Muscle layer of colon (tissue), 2 donors: ENCODE measurements around the gene PLA2G2A.
"Not testable (repeated sequence)": the region's sequence is repeated elsewhere in the genome, so short reads cannot be mapped to it uniquely, and the experiment has no call there.

Source experiments
- H3K27ac ChIP-seq: one replicate; pipeline ENCODE4 v1.7.0; 2013; ENCODE audit warnings: low read depth, mild to moderate bottlenecking, low read length, moderate library complexity
- H3K27me3 ChIP-seq, 2 donors: one replicate each; pipeline ENCODE4 v1.7.0; 2013; ENCODE audit warnings: low read length in 2 of 2, mild to moderate bottlenecking in 2 of 2; ENCODE audit not compliant: insufficient read depth in 2 of 2, control insufficient read depth in 1 of 2
- H3K36me3 ChIP-seq: one replicate; pipeline ENCODE4 v1.7.0; 2013; ENCODE audit warnings: mild to moderate bottlenecking, low read length; ENCODE audit not compliant: insufficient read depth
- H3K4me1 ChIP-seq: one replicate; pipeline ENCODE4 v1.7.0; 2013; ENCODE audit warnings: mild to moderate bottlenecking, low read length; ENCODE audit not compliant: insufficient read depth
- H3K4me3 ChIP-seq, 2 donors: one replicate each; pipeline ENCODE4 v1.7.0; 2013; ENCODE audit warnings: low read length in 2 of 2, low read depth in 1 of 2, mild to moderate bottlenecking in 1 of 2, moderate library complexity in 1 of 2
- H3K9ac ChIP-seq: one replicate; pipeline ENCODE4 v1.7.0; 2013; ENCODE audit warnings: low read length
- H3K9me3 ChIP-seq: one replicate; pipeline ENCODE4 v1.7.0; 2013; ENCODE audit warnings: mild to moderate bottlenecking, low read length
- donor health status: abdominal sarcoma.
- donor health status: Adenocarcinoma of cecum.

The PLA2G2A gene

DNA sequence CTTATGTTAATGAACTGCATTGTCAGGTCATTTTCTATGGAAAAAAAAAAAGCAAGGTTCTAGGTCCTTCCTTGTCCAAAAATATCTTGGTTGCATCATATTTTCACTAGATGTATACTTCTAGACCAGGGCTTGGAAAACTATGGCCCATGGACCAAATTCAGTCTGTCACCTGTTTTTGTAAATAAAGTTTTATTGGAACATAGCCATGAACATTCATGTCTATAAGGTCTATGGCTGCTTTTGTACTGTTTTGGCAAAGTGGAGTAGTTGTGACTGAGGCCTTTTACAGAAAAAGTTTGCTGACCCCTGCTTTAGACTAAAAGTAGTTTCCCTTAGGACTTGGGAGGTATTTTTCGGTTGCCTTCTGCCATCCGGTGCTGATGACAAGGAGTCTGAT is 36.8 kb downstream of the PLA2G2A start:
- Histone ChIP-seq H3K36me3 (no peaks in the 10 kb centered on the region), H3K4me1 (no peaks in the 10 kb centered on the region), H3K9me3 (no peaks in the 10 kb centered on the region), H3K4me3 (no peak overlapping the region), H3K27me3 (no peaks in the 10 kb centered on the region), H3K27ac (no peak overlapping the region), H3K9ac (no peak overlapping the region)

DNA sequence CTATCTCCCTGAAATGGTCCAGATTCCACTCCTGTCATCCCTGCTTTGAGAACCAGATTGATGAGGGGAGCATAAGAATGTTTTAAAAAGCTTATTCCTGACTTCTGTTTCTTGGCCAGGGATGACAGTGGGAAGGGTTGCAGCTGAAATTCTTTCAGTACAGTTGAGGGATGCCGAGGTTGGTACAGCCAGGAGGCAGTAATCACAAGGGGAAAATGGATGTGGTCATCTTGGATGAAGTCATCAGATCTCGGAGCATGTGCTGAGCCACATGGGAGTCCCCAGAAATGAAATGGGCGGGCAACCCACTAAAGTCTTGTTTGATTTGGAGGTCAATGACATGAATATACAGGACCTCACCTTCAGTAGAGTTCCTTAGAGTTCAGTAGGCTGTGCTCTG is 37.3 kb downstream of the PLA2G2A start:
- no peaks in the 10 kb centered on the region for H3K4me1 ChIP-seq
- no peaks in the 10 kb centered on the region for H3K36me3 ChIP-seq
- no peaks in the 10 kb centered on the region for H3K9me3 ChIP-seq
- no peak overlapping the region for H3K9ac ChIP-seq
- no peaks in the 10 kb centered on the region for H3K27me3 ChIP-seq
- no peak overlapping the region for H3K27ac ChIP-seq
- no peak overlapping the region for H3K4me3 ChIP-seq

DNA sequence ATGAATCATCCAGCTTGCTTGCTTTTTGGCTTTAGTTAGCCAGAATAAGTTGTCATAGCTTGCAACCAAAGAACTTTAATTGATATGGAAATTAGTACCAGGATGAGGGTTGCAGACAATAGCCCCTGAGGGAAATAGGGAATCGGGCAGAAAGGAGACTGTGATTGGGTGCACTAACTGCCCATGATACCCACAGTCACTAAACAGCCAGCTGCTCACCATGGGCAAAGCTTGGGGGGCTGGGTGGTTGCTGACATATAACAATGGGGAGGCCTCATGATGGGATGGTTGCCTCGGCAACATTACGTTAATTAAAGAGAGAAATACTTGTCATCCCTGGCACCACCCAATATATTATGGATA is 38.2 kb downstream of the PLA2G2A start:
- Histone ChIP-seq H3K4me1 (no peaks in the 10 kb centered on the region), H3K4me3 (no peak overlapping the region), H3K9ac (no peak overlapping the region), H3K27ac (no peak overlapping the region), H3K27me3 (no peaks in the 10 kb centered on the region), H3K36me3 (no peaks in the 10 kb centered on the region), H3K9me3 (no peaks in the 10 kb centered on the region)

DNA sequence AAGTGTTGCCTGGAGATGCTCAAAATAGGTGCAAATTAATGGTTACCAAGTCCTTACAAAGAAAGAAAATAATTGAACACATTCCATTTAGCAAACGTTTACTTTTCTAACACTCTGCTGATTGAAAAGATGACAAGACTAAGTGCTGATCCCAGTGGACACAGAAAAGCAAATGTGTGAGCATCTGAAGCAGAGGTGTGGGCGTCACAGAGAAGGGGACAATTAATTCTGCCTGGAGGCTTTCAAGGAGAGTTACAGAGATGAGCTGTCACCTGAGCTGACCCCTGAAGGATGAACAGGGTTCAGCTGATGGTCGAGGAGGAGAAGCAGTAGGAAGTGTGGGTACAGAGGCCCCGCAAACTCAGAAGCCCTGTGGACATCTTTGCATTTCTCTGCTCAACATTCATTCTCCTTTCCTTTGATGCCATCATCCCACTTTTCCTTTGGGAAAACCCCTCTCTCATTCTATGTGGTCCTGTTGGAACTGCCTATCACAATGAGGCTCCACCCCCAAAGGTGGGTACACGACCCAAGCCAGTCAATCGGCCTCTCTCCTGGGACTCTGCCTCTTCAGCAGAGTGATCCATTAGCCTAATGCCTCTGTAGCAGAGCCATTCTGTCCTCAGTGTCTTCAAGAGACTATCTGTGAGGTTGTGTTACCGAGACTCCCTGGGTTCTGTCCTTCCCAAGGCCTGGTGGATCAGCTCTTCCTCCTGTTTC is 38.8 kb downstream of the PLA2G2A start:
- Histone ChIP-seq H3K9ac (no peak overlapping the region), H3K4me3 (no peak overlapping the region), H3K27ac (no peak overlapping the region), H3K36me3 (no peaks in the 10 kb centered on the region), H3K27me3 (no peaks in the 10 kb centered on the region), H3K9me3 (no peaks in the 10 kb centered on the region), H3K4me1 (no peaks in the 10 kb centered on the region)

DNA sequence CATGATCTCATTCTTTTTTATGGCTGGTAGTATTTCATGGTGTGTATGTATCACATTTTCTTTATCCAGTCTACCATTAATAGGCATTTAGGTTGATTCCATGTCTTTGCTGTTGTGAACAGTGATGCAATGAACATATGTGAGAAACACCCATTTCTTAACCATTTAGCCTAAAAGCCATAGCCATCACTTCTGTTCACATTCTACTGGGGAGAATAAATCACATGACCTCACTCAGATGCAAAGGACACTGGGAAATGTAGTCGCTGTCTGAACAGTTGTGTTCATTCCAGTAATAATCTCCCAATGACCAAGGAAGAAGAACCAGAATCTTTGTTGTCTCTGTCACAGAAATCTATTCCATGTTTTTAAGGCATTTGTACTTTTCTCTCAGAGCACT is 40.9 kb downstream of the PLA2G2A start:
- no peak overlapping the region for H3K27ac ChIP-seq

DNA sequence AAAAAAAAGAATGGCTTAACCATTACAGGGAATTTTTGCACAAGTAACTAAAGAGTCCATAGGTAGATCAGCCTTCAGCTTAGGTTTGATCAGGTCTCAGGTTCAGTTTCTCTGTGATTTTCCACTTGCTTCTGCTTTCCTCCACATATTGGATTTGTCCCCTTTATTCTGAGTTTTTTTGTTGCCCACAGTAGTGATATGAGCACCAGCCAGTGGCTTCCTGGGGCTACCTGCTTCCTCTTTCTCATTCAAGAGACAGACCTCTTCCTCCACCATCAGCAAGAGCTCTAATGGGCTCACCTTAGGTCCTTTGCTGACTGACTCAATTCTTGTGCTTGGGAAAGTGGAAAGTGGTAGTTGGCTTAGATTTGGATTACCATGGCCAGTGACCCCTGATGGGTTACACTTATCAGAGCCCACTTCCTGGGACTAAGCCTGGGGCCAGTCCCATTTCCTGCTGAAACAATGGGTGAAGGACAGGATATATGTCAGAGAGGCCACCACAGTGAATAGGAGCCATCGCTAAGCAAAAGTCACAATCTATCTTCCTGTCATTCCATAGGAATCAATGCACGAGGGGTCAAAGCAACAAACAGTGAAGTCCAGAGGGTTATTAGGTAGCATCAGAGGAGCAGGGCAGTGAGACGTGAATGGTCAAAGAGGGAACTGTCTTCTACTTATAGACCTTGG is 43.2 kb downstream of the PLA2G2A start:
- Histone ChIP-seq H3K9me3 (no peaks in the 10 kb centered on the region), H3K9ac (no peak overlapping the region), H3K27me3 (no peaks in the 10 kb centered on the region), H3K36me3 (no peaks in the 10 kb centered on the region), H3K27ac (no peak overlapping the region), H3K4me1 (no peaks in the 10 kb centered on the region), H3K4me3 (no peak overlapping the region)

More for the DNA sequence above, 40.9 kb downstream of the PLA2G2A start:
- H3K4me1 ChIP-seq: no peaks in the 10 kb centered on the region
- H3K4me3 ChIP-seq: no peak overlapping the region
- H3K9ac ChIP-seq: no peak overlapping the region
- no peaks in the 10 kb centered on the region for H3K9me3 ChIP-seq
- no peaks in the 10 kb centered on the region for H3K27me3 ChIP-seq
- no peaks in the 10 kb centered on the region for H3K36me3 ChIP-seq

DNA sequence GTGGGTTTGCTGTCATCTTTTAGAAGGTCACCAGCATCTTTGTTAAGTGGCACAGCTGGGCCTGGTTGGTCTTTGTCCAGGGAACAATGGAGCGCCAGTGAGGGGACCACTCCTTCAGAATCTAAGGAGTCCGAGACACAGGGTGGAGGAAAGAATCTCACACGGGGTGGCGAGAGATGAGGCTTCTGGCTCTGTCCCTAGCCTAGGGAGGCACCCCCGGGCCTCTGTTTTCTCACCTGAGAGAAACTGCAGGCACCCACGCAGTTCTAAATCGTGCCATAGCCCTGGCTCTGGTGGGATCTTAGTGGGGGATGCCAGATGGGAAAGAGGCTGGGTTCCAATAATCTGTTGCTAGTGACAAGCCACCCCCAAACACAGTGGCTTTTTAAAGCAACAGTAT is 45.1 kb downstream of the PLA2G2A start:
- H3K9ac ChIP-seq: no peak overlapping the region
- no peak overlapping the region for H3K4me3 ChIP-seq
- H3K27me3 ChIP-seq: no peaks in the 10 kb centered on the region
- H3K36me3 ChIP-seq: no peaks in the 10 kb centered on the region
- no peak overlapping the region for H3K27ac ChIP-seq
- no peaks in the 10 kb centered on the region for H3K9me3 ChIP-seq
- no peaks in the 10 kb centered on the region for H3K4me1 ChIP-seq

DNA sequence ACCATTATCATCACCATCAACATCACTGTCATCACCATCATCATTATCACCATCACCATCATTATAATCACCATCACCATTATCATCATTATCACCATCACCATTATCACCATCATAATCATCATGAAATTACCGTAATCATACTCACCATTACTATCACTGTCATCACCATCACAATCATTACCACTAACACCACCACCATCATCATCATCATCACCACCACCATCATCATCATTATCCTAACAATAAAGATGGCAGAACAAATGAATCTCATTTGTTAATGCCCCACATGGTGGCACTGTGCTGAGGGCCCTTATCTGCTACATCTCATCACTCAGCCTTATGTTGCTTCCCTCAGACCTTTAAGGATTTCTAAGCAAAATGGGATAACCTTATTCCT is 46.6 kb downstream of the PLA2G2A start:
- Histone ChIP-seq H3K36me3 (no peaks in the 10 kb centered on the region), H3K9ac (no peak overlapping the region), H3K27ac (no peak overlapping the region), H3K4me1 (no peaks in the 10 kb centered on the region), H3K9me3 (no peaks in the 10 kb centered on the region), H3K4me3 (no peak overlapping the region), H3K27me3 (no peaks in the 10 kb centered on the region)

DNA sequence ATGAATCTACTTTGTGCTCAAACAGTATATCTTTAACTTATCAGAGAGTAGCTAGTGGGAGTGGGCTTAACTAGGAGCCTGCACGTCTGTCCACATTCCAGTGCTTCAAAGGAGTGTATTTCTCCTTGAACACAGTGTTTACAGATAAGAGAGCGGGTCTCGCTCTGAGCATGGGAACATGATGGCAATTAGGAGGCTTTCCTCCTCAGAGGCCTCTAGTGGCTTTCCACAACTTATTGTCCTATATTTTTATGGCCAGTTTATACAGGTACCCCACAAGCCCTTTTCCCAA is 52.3 kb downstream of the PLA2G2A start:
- not testable (repeated sequence) for H3K27ac ChIP-seq, H3K9me3 ChIP-seq, H3K4me1 ChIP-seq, H3K4me3 ChIP-seq, H3K36me3 ChIP-seq, H3K9ac ChIP-seq, H3K27me3 ChIP-seq

DNA sequence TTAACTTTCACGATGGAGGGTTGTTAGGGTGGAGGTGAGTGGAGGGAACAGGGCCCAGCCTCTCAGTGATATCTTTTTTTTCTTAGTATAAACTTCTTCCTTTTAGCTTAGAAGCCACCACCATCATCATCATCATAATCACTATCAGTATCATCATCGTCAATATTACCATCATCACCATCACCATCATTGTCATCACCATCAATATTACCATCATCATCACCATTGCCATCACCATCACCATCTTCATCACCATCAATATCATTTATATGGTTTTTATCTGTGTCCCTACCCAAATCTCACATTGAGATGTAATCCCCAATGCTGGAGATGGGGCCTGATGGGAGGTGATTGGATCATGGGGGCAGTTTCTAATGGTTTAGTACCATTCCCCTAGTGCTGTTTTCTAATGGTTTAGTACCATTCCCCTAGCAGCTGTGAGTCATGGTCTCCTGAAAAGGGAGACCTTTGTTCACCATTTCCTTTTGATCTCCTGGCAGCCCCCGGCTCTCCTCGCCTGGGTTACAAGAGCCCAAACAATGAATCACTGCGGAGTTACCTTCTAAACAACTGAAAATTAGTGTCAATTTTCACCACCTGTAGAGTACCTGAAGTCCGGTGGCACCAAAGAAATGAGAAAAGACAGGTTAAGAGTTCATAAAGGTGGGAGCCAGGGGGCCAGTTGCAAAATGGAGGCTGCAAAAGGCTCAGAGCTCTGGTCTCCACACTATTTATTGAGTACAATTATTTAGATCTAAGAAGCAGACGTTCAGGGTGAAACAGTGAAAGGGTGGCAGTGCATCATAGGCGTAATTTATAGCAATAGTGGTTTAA is 52.9 kb downstream of the PLA2G2A start:
- Histone ChIP-seq H3K27me3 (no peaks in the 10 kb centered on the region), H3K4me3 (no peak overlapping the region), H3K27ac (no peak overlapping the region), H3K9me3 (no peaks in the 10 kb centered on the region), H3K36me3 (no peaks in the 10 kb centered on the region), H3K9ac (no peak overlapping the region), H3K4me1 (no peaks in the 10 kb centered on the region)
